ENCODE measurements around the gene INPP5A. TPM values are rescaled to one million over a fixed set of nuclear protein-coding genes. Genes with fewer than 3 reads are reported as not detected.

Gene INPP5A
- total and polyA plus RNA-seq, 2 of the 13 experiments (the other 11 are each of a cell fraction or from before 2014, with no cell fraction given), result 17.5 to 37.9 TPM

DNA sequence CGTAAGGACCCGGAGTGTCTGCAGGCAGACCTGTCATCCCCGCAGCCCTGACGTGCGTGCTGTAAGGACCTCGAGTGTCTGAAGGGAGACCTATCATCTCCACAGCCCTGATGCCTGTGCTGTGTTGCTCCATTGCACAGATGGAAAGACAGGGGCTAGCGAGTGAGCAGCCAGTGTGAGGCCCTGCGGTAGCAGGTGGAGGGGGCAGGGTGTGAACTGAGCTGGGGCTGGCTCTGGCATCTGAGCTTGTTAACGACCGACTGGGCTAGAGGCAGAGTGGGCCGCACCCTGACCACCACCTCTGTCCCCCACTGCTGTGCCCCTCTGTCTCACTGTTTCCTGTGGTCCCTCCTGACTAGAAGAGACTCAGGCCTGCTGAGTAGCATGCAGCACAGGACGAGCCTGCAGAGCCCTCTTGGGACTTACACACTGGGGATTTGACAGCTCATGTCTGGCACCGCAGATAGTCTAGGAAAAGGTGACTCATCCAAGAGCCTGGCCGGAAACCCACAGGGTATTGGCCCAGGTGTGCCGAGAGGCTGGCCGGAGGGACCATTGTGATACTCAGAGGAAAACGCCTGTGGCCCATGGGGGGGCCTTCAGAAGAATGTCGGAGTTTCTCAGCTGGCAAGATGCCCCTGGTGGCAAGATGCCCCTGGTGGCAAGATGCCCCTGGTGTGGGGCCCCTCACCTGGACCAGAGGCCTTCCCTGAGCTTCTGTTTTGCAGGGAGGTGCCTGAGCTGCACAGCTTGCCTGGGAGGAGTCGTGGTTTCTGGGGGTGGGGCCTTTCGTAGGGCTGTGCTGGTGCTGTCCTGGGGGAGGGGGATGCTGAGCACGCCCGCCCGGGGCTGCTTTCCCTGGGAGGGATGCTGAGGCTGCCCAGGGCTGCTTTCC is 34.3 kb downstream of the INPP5A start (continued):
- TF ChIP-seq TARDBP (CRISPR knock-in tag; IDR thresholded peaks at IDR 0.05), result no peak
- TF ChIP-seq, protein P1, sequence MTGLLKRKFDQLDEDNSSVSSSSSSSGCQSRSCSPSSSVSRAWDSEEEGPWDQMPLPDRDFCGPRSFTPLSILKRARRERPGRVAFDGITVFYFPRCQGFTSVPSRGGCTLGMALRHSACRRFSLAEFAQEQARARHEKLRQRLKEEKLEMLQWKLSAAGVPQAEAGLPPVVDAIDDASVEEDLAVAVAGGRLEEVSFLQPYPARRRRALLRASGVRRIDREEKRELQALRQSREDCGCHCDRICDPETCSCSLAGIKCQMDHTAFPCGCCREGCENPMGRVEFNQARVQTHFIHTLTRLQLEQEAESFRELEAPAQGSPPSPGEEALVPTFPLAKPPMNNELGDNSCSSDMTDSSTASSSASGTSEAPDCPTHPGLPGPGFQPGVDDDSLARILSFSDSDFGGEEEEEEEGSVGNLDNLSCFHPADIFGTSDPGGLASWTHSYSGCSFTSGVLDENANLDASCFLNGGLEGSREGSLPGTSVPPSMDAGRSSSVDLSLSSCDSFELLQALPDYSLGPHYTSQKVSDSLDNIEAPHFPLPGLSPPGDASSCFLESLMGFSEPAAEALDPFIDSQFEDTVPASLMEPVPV (CRISPR knock-in tag; IDR thresholded peaks at IDR 0.05), result no peak
- TF ChIP-seq ADNP (CRISPR knock-in tag; IDR thresholded peaks at IDR 0.05), result no peak
- TF ChIP-seq TGIF2 (CRISPR knock-in tag; IDR thresholded peaks at IDR 0.05), result 0 out of 2 replicates have a peak, but pooled peaks have one; percentile 18
- no peak for TF ChIP-seq ZNF747 (CRISPR knock-in tag; IDR thresholded peaks at IDR 0.05; ENCODE audit: borderline replicate concordance)
- TF ChIP-seq NFKB2 (CRISPR knock-in tag; IDR thresholded peaks at IDR 0.05; ENCODE audit: borderline replicate concordance), result no peak
- TF ChIP-seq HOXA5 (CRISPR knock-in tag; IDR thresholded peaks at IDR 0.05), result no peak
- no peak for TF ChIP-seq POLR2AphosphoS5 (IDR thresholded peaks at IDR 0.05; ENCODE audit: low read depth, low read length)
- no peak for TF ChIP-seq TRIM24 (CRISPR knock-in tag; IDR thresholded peaks at IDR 0.05)
- no peak for TF ChIP-seq ZNF724P (CRISPR knock-in tag; IDR thresholded peaks at IDR 0.05; ENCODE audit: borderline replicate concordance)
- TF ChIP-seq ZBTB42 (CRISPR knock-in tag; IDR thresholded peaks at IDR 0.05), result no peak
- TF ChIP-seq ZNF713 (CRISPR knock-in tag; IDR thresholded peaks at IDR 0.05), result no peak
- no peak for TF ChIP-seq ZNF816 (CRISPR knock-in tag; IDR thresholded peaks at IDR 0.05; ENCODE audit: borderline replicate concordance)
- TF ChIP-seq ZNF431 (CRISPR knock-in tag; IDR thresholded peaks at IDR 0.05; ENCODE audit: borderline replicate concordance, low read depth), result no peak
- TF ChIP-seq, protein P2, sequence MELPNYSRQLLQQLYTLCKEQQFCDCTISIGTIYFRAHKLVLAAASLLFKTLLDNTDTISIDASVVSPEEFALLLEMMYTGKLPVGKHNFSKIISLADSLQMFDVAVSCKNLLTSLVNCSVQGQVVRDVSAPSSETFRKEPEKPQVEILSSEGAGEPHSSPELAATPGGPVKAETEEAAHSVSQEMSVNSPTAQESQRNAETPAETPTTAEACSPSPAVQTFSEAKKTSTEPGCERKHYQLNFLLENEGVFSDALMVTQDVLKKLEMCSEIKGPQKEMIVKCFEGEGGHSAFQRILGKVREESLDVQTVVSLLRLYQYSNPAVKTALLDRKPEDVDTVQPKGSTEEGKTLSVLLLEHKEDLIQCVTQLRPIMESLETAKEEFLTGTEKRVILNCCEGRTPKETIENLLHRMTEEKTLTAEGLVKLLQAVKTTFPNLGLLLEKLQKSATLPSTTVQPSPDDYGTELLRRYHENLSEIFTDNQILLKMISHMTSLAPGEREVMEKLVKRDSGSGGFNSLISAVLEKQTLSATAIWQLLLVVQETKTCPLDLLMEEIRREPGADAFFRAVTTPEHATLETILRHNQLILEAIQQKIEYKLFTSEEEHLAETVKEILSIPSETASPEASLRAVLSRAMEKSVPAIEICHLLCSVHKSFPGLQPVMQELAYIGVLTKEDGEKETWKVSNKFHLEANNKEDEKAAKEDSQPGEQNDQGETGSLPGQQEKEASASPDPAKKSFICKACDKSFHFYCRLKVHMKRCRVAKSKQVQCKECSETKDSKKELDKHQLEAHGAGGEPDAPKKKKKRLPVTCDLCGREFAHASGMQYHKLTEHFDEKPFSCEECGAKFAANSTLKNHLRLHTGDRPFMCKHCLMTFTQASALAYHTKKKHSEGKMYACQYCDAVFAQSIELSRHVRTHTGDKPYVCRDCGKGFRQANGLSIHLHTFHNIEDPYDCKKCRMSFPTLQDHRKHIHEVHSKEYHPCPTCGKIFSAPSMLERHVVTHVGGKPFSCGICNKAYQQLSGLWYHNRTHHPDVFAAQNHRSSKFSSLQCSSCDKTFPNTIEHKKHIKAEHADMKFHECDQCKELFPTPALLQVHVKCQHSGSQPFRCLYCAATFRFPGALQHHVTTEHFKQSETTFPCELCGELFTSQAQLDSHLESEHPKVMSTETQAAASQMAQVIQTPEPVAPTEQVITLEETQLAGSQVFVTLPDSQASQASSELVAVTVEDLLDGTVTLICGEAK (IDR thresholded peaks at IDR 0.05), result no peak
- TF ChIP-seq, protein P2 (CRISPR knock-in tag; IDR thresholded peaks at IDR 0.05), result no peak
- peak; percentile 36; the same call in 1 of the 2 replicates for TF ChIP-seq ETV5 (CRISPR knock-in tag; IDR thresholded peaks at IDR 0.05; ENCODE audit: borderline replicate concordance)
- TF ChIP-seq SMYD3 (CRISPR knock-in tag; IDR thresholded peaks at IDR 0.05), result no peak
- no peak for TF ChIP-seq NR3C1 (CRISPR knock-in tag; IDR thresholded peaks at IDR 0.05)
- no peak for TF ChIP-seq PHF20 (CRISPR knock-in tag; IDR thresholded peaks at IDR 0.05)
- no peak for TF ChIP-seq AKAP8 (CRISPR knock-in tag; IDR thresholded peaks at IDR 0.05)

Data from HepG2 (cell line).